HUDEP-2 (cell line): ENCODE data around the gene SOX13.
A peak's percentile ranks its signal among the peaks of the same experiment; 100 is the strongest.
"Not testable (repeated sequence)": the region's sequence is repeated elsewhere in the genome, so short reads cannot be mapped to it uniquely, and the experiment has no call there.

Source experiments
- DNase-seq, 76 experiments: peaks; one replicate each; lab custom pipeline; 2025; ENCODE audit not compliant: unreplicated experiment in 76 of 76; lab: John Stamatoyannopoulos, UW

Gene SOX13

GRCh38 chr1:204084247-204084772 is 11.4 kb downstream of the SOX13 start:
- DNase-seq = no peak

- DNase-seq = no peak
Measured at GRCh38 chr1:204085876-204086275, 13.0 kb downstream of the SOX13 start.

- DNase-seq = no peak
Measured at GRCh38 chr1:204087181-204087892, 14.4 kb downstream of the SOX13 start.

GRCh38 chr1:204087893-204088528 is 15.1 kb downstream of the SOX13 start:
- DNase-seq = no peak

- DNase-seq = no peak
Measured at GRCh38 chr1:204088596-204088995, 15.7 kb downstream of the SOX13 start.

- DNase-seq = no peak
Measured at GRCh38 chr1:204089044-204089751, 16.3 kb downstream of the SOX13 start.

GRCh38 chr1:204090132-204090531 is 17.2 kb downstream of the SOX13 start:
- DNase-seq = not testable (repeated sequence)

- no peak for DNase-seq
Measured at GRCh38 chr1:204091066-204091465, 18.2 kb downstream of the SOX13 start.

GRCh38 chr1:204091787-204092312 is 18.9 kb downstream of the SOX13 start:
- no peak for DNase-seq

GRCh38 chr1:204092632-204093420 is 19.9 kb downstream of the SOX13 start:
- no peak for DNase-seq

- no peak for DNase-seq
Measured at GRCh38 chr1:204093421-204093717, 20.5 kb downstream of the SOX13 start.

GRCh38 chr1:204093781-204094180 is 20.9 kb downstream of the SOX13 start:
- DNase-seq = no peak

GRCh38 chr1:204094313-204094729 is 21.4 kb downstream of the SOX13 start:
- no peak for DNase-seq

- DNase-seq = no peak
Measured at GRCh38 chr1:204094856-204095634, 22.1 kb downstream of the SOX13 start.

GRCh38 chr1:204096931-204097330 is 24.0 kb downstream of the SOX13 start:
- DNase-seq = no peak

- DNase-seq = no peak
Measured at GRCh38 chr1:204098683-204099082, 25.8 kb downstream of the SOX13 start.

- not testable (repeated sequence) for DNase-seq
Measured at GRCh38 chr1:204099754-204100153, 26.8 kb downstream of the SOX13 start.

- peak in 37 of 76 experiments; percentile 1 to 60 (median 22) for DNase-seq
Measured at GRCh38 chr1:204102029-204102611, 29.2 kb downstream of the SOX13 start.

GRCh38 chr1:204102739-204103430 is 30.0 kb downstream of the SOX13 start:
- DNase-seq = no peak
